ENCODE data around the gene PKD2L1. TPM values are rescaled to one million over a fixed set of nuclear protein-coding genes. Genes with fewer than 3 reads are reported as not detected.

PKD2L1 gene
- total and polyA plus RNA-seq, 2 of the 8 experiments (the other 6 are each of a cell fraction or from before 2014, with no cell fraction given): 0.20 to 0.33 TPM

DNA sequence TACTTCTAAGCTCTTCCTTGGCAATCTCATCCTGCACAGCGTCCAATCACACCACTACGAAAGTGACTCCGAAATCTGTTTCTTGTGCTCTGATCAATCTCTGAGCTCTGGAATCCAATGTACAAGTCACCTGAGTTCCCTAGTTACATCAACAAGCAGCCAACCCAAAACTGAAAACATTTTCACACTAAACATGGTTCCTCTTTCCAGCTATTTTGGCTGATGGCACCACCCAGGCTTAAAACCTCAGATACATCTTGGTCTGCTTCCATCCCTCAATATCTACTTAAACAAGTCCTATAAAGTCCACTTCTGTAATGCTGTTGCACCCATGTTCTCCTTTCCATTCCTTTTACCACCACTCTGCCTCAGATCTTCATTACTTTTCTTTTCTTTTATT lies 47.1 kb downstream of the PKD2L1 start:
- Histone ChIP-seq H4K20me1 (replicated peaks in 1 of 2; ENCODE audit: control insufficient read depth in 1 of 2, insufficient read depth in 2 of 2, low read length in 2 of 2) (peaks cover 0 to 3% of the 10 kb centered on the region in 2 experiments), H4K8ac (ENCODE audit: extremely low read depth, insufficient read depth, low read length) (no peak overlapping the region), H2BK20ac (ENCODE audit: low read length) (no peak overlapping the region), H3K27ac (ENCODE audit: low read depth, low read length) (no peak overlapping the region), H2BK12ac (ENCODE audit: low read depth, low read length) (no peak overlapping the region), H3K4me1 (replicated peaks in 1 of 4; ENCODE audit: control insufficient read depth in 3 of 4, insufficient read depth in 4 of 4, low read length in 3 of 4) (peaks cover 0 to 8% (median 4%) of the 10 kb centered on the region in 4 experiments; a peak in 4 of 7 replicates), H3K79me1 (ENCODE audit: low read depth, low read length) (peaks cover 4% of the 10 kb centered on the region), H3K36me3 (ENCODE audit: control insufficient read depth in 2 of 4, insufficient read depth in 4 of 4, low read length in 3 of 4) (peaks cover 15 to 37% (median 30%) of the 10 kb centered on the region in 4 experiments), H2AK5ac (ENCODE audit: low read depth, low read length) (no peak overlapping the region), H4K91ac (replicated peaks; ENCODE audit: insufficient read length, low read length) (no peak overlapping the region), H3K14ac (ENCODE audit: insufficient read length) (no peak overlapping the region), H2BK15ac (ENCODE audit: low read length) (no peak overlapping the region), H3K27me3 (replicated peaks in 1 of 4; ENCODE audit: control insufficient read depth in 3 of 4, extremely low read depth in 1 of 4, insufficient read depth in 3 of 4, low read length in 3 of 4) (no peaks in the 10 kb centered on the region), H3K4me3 (ENCODE audit: extremely low read depth in 1 of 4, insufficient read depth in 2 of 4, low read depth in 3 of 4, low read length in 4 of 4) (no peak overlapping the region), H3K18ac (ENCODE audit: extremely low read depth, low read length) (no peak overlapping the region), H3K56ac (replicated peaks; ENCODE audit: insufficient read length, low read depth, low read length) (no peak overlapping the region), H3K9ac (replicated peaks in 1 of 4; ENCODE audit: extremely low read depth in 1 of 4, low read depth in 3 of 4, low read length in 3 of 4) (no peak overlapping the region), H3K79me2 (ENCODE audit: control insufficient read depth in 1 of 2, insufficient read depth in 2 of 2, low read length in 2 of 2) (peaks cover 7 to 44% of the 10 kb centered on the region in 2 experiments; a peak in 3 of 4 replicates), H3K4me2 (ENCODE audit: insufficient read depth in 1 of 2, low read depth in 2 of 2, low read length in 2 of 2) (no peak overlapping the region), H3K9me3 (ENCODE audit: insufficient read depth in 2 of 2, low read depth in 1 of 2, low read length in 1 of 2) (no peaks in the 10 kb centered on the region; a peak in 1 of 4 replicates), H3K4ac (replicated peaks; ENCODE audit: insufficient read length, low read depth, low read length) (no peak overlapping the region), H2BK120ac (replicated peaks; ENCODE audit: low read depth, low read length) (no peak overlapping the region), H3K23me2 (ENCODE audit: low read depth, low read length) (peaks cover 11% of the 10 kb centered on the region), H3K23ac (ENCODE audit: insufficient read length) (no peak overlapping the region), H4K5ac (ENCODE audit: insufficient read length, low read depth, low read length) (no peak overlapping the region), H2BK5ac (ENCODE audit: low read depth, low read length) (no peak overlapping the region), H2AFZ (ENCODE audit: low read length) (no peak overlapping the region)
- ChIA-PET CTCF (ENCODE audit: partially characterized antibody) (interaction anchor here (0.6 kb wide), 1 partner anchor 118 kb away, joined by 3 read pairs; no protein-coding TSS in a partner anchor), POLR2A (ENCODE audit: partially characterized antibody) (interaction anchor here (1.1 to 1.5 kb wide), 3 partner anchors 9 to 64 kb away, joined by 4 to 6 read pairs (median 6); partner anchors contain the start of gene SCD)
- no peak for DNase-seq (ENCODE audit: low read depth in 1 of 2, low spot score in 2 of 2)
- 97% methylated on average over 3 of the region's 3 CpGs; no CpG with 5 or more reads in 1 of the 2 experiments for WGBS, 2 experiments (ENCODE audit: extremely low coverage in 1 of 2, insufficient coverage in 1 of 2, insufficient read length in 1 of 2, insufficient replicate concordance in 2 of 2, low coverage in 1 of 2, low lambda C conversion rate in 2 of 2, missing lambda C conversion rate in 1 of 2)
- no peak for FAIRE-seq
- TF ChIP-seq TAF1 (IDR thresholded peaks at IDR 0.05; ENCODE audit: low read depth, low read length): no peak
- TF ChIP-seq YY1 (IDR thresholded peaks at IDR 0.05; ENCODE audit: low read depth, low read length): no peak
- no peak for TF ChIP-seq CBX5 (IDR thresholded peaks at IDR 0.05; ENCODE audit: low read depth, low read length)
- TF ChIP-seq CEBPB (IDR thresholded peaks at IDR 0.05; ENCODE audit: low read depth, low read length): no peak

Measured in H1 (cell line).